RWPE1 (cell line): ENCODE data around the gene GOLPH3.

Source experiments
- CTCF ChIA-PET: fragments of 350-600 bp; sonication (Branson Sonifier 250); formaldehyde crosslinking; extraction: SDS; loops from one replicate; lab custom pipeline; 2021; lab: Yijun Ruan, JAX
- POLR2A ChIA-PET: fragments of 400-600 bp; formaldehyde crosslinking; extraction: SDS; loops from one replicate; lab custom pipeline; 2020; ENCODE audit warnings: antibody characterized with exemption; ENCODE audit not compliant: low non-redundant PET; lab: Yijun Ruan, JAX
- DNase-seq: peaks from one replicate; pipeline ENCODE4 v3.0.0; 2012; ENCODE audit warnings: low spot score
- H3K27ac ChIP-seq: fragments of 450-650 bp; 2 replicates; pipeline ENCODE4 v1.5.1; 2017
- CTCF ChIP-seq: fragments of 450-650 bp; conservative IDR thresholded peaks from 2 replicates; pipeline ENCODE4 v1.5.1; 2017; ENCODE audit warnings: low read depth, mild to moderate bottlenecking

GOLPH3 gene

GRCh38 chr5:32159328-32160072 is 14.6 kb downstream of the GOLPH3 start:
- POLR2A ChIA-PET = no interaction called here
- TF ChIP-seq CTCF = no peak
- CTCF ChIA-PET = no interaction called here
- H3K27ac ChIP-seq = no peak overlapping the region
- no peak for DNase-seq

DNA sequence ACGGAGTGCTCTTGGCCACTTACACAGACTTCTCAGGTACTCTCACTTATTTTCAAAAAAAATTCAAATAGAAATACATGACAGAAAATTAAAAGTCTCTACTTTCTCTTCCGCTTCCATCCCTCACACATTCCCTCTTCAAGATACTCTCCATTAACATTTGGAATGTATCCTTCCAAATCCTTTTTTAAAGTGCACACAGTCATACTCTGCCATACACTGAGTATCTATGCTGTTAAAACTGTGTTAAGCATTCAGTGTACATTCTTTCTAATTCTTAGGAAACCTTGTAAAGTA is 15.5 kb downstream of the GOLPH3 start:
- POLR2A ChIA-PET = no interaction called here
- no peak for DNase-seq
- TF ChIP-seq CTCF = no peak
- CTCF ChIA-PET = no interaction called here
- no peak overlapping the region for H3K27ac ChIP-seq

DNA sequence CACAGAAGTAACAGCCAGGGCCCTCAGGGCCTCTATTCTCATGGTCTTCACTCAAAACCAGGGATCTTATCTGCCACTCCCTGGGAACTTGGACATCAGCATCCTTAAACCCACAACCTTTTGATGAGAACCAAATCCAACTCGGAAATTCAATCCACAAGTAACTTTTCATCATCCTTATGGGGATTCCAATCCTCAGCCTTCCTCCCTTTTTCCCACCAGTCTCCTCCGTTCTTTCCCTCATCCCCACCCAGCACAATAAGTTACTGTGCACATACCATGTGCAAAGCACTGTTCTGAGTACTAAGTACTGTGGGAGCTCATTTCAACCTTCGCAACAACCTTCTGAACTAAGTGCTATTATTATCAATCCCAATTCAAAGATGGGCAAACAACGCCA is 17.0 kb downstream of the GOLPH3 start:
- ChIA-PET POLR2A (no interaction called here), CTCF (interaction anchor here (0.6 kb wide), 1 partner anchor 16 kb away, joined by 3 read pairs; no protein-coding TSS in a partner anchor)
- DNase-seq = no peak
- TF ChIP-seq CTCF = no peak
- no peak overlapping the region for H3K27ac ChIP-seq

DNA sequence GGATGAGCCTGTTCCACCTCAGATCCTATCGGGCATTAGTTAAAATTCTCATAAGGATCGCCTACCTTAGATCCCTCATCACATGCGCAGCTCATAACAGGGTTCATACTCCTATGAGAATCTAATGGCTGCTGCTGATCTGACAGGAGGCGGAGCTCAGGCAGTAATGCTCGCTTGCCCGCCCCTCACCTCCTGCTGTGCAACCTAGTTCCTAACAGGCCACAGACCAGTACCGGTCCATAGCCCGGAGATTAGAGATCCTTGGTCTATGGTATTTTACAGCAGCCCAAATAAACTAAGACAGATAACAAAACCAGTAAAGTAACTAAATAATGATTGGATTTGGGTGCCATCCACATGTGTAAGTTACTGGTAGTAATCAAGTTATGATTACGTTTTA is 17.5 kb downstream of the GOLPH3 start:
- ChIA-PET CTCF (no interaction called here), POLR2A (no interaction called here)
- TF ChIP-seq CTCF = no peak

DNA sequence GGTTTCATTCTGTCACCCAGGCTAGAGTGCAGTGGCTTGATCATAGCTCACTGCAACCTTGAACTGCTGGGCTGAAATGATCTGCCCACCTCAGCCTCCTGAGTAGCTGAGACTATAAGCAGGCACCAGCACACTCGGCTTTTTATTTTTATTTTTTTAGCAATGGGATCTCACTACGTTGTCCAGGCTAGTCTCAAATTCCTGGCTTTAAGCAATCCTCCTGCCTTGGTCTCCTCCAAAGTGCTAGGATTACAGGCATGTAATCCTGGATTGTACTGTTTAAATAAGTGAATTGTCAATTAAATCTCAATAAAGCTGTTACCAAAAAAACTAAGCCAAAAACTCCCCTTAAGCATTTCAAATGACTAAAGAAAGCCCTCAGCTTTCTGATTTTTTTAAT is 18.9 kb downstream of the GOLPH3 start:
- CTCF ChIA-PET = no interaction called here

More for the DNA sequence above, 17.5 kb downstream of the GOLPH3 start:
- no peak for DNase-seq
- no peak overlapping the region for H3K27ac ChIP-seq

GRCh38 chr5:32153723-32154122 is 20.4 kb downstream of the GOLPH3 start:
- ChIA-PET POLR2A (no interaction called here), CTCF (no interaction called here)
- DNase-seq = no peak
- H3K27ac ChIP-seq = no peak overlapping the region
- no peak for TF ChIP-seq CTCF

More for the DNA sequence above, 18.9 kb downstream of the GOLPH3 start:
- DNase-seq = no peak
- POLR2A ChIA-PET = no interaction called here
- H3K27ac ChIP-seq = no peak overlapping the region
- TF ChIP-seq CTCF = no peak
